Effector memory CD4-positive, alpha-beta T cell (primary cell): ENCODE data around the gene PSMB1.

ENCODE experiments used
- DNase-seq, 3 donors: peaks; one replicate each; pipeline ENCODE4 v3.0.0-alpha.2; 2020
- H3K27ac ChIP-seq: 2 replicates; pipeline ENCODE4 v1.7.0; 2013; ENCODE audit warnings: mild to moderate bottlenecking, low read length, moderate library complexity; ENCODE audit not compliant: insufficient read depth, poor library complexity, severe bottlenecking
- H3K27me3 ChIP-seq: replicated peaks from 2 replicates; pipeline ENCODE4 v1.7.0; 2013; ENCODE audit warnings: mild to moderate bottlenecking, low read length; ENCODE audit not compliant: insufficient read depth, control insufficient read depth, poor library complexity, severe bottlenecking
- H3K36me3 ChIP-seq: 2 replicates; pipeline ENCODE4 v1.7.0; 2013; ENCODE audit warnings: mild to moderate bottlenecking, low read length, moderate library complexity; ENCODE audit not compliant: control insufficient read depth, insufficient read depth
- H3K4me1 ChIP-seq: 2 replicates; pipeline ENCODE4 v1.7.0; 2013; ENCODE audit warnings: low read length, mild to moderate bottlenecking; ENCODE audit not compliant: control insufficient read depth, insufficient read depth, poor library complexity, severe bottlenecking
- H3K4me3 ChIP-seq: 2 replicates; pipeline ENCODE4 v1.7.0; 2013; ENCODE audit warnings: low read length, low read depth, mild to moderate bottlenecking; ENCODE audit not compliant: insufficient read depth, poor library complexity, severe bottlenecking
- H3K9me3 ChIP-seq: 2 replicates; pipeline ENCODE4 v1.7.0; 2013; ENCODE audit warnings: mild to moderate bottlenecking, low read length, moderate library complexity; ENCODE audit not compliant: control insufficient read depth
- total RNA-seq, 3 donors: gene quantifications; one replicate each; lab custom pipeline; 2026; lab: John Stamatoyannopoulos, UW

PSMB1 gene
- 67.2 to 86.6 (median 70.1) reads per million in 3 donors for total RNA-seq

- Histone ChIP-seq H3K27ac (peak within 1 kb of the TSS; percentile 91), H3K9me3 (no peaks in the 10 kb centered on the region), H3K4me1 (peaks cover 28% of the 10 kb centered on the region), H3K27me3 (no peaks in the 10 kb centered on the region), H3K36me3 (peaks cover 19% of the 10 kb centered on the region), H3K4me3 (peak within 1 kb of the TSS; percentile 93)
- DNase-seq = peak; percentile 60 to 77 (median 68)
Observed at GRCh38 chr6:170552765-170553533, at the start of gene PSMB1. Gene PSMB1 (minus strand): TSS chr6:170553307. CDS start chr6:170553242, 65 bp downstream.

GRCh38 chr6:170597278-170597677 lies 44.2 kb upstream of the PSMB1 start:
- Histone ChIP-seq H3K27me3 (no peaks in the 10 kb centered on the region), H3K27ac (no peak overlapping the region), H3K4me3 (no peak overlapping the region), H3K9me3 (no peaks in the 10 kb centered on the region), H3K36me3 (no peaks in the 10 kb centered on the region), H3K4me1 (no peaks in the 10 kb centered on the region)
- DNase-seq = no peak

DNA sequence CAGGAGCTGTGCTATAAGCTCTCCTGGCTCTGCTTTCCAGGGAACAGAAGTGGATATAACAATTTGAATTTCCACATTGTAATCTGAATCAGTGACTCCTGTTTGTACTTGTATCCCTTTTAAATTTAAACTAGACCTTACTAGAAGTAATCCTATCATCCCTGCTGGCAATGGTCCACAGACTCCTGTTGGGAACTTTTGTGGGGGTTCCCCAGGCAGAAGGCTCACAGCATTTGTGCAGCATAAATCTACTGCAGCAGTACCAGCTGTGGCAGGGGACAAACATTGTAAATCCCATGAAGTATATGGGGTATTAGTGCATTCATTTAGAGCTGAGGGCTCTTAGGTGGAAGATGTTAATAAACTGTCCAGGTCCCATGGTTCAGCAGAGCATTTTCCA lies 43.3 kb upstream of the PSMB1 start:
- H3K36me3 ChIP-seq = no peaks in the 10 kb centered on the region
- no peak overlapping the region for H3K27ac ChIP-seq
- DNase-seq = no peak
- no peaks in the 10 kb centered on the region for H3K9me3 ChIP-seq
- H3K4me3 ChIP-seq = no peak overlapping the region
- H3K4me1 ChIP-seq = no peaks in the 10 kb centered on the region
- no peaks in the 10 kb centered on the region for H3K27me3 ChIP-seq

DNA sequence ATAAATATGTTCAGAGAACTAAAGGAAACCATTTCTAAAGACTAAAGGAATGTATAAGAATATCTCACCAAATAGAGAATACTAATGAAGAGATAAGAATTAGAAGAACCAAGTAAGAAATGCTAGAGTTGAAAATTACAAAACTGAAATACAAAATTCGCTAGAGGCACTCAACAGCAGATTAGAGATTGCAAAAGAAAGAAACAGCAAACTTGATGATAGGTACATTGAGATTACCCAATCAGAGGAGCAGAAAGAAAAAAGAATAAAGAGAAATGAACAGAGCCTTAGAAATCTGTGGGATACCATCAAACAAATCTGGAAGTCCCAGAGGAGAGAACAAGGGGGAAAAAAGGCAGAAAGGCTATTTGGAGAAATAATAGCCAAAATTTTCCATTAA lies 37.6 kb upstream of the PSMB1 start:
- H3K27ac ChIP-seq = no peak overlapping the region

DNA sequence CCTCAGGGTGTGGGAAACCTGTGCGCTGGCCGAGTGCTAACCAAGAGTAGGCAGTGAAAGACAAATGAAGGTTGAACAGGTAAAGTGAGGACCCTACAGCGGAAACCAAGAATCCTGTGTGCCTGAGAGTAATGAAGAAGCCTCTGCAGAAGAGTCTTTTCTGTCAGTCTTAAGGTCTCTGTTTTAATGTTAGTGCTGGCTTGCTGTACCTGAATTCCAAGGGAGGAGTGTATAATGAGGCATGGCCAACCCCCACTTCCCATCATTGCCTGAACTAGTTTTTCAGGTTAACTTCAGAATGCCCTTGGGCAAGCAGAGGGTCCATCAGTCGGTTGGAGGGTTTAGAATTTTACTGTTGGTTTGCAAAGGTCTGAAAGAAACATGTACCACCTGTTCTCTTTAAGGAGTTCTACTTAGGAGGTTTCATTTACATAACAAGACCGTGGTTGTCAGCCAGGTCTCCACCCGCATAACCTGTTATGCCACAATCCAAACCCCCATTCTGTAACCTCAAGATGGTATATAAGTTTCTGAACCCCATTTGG lies 31.9 kb upstream of the PSMB1 start:
- no peaks in the 10 kb centered on the region for H3K27me3 ChIP-seq
- no peaks in the 10 kb centered on the region for H3K9me3 ChIP-seq
- H3K36me3 ChIP-seq = peaks cover 21% of the 10 kb centered on the region
- H3K4me3 ChIP-seq = peak overlapping the region; percentile 84
- peaks cover 7% of the 10 kb centered on the region for H3K4me1 ChIP-seq
- DNase-seq = no peak
- H3K27ac ChIP-seq = peak overlapping the region; percentile 83

More for the DNA sequence above, 37.6 kb upstream of the PSMB1 start:
- H3K36me3 ChIP-seq = no peaks in the 10 kb centered on the region
- H3K4me3 ChIP-seq = no peak overlapping the region
- H3K4me1 ChIP-seq = no peaks in the 10 kb centered on the region
- DNase-seq = no peak
- no peaks in the 10 kb centered on the region for H3K9me3 ChIP-seq
- no peaks in the 10 kb centered on the region for H3K27me3 ChIP-seq

DNA sequence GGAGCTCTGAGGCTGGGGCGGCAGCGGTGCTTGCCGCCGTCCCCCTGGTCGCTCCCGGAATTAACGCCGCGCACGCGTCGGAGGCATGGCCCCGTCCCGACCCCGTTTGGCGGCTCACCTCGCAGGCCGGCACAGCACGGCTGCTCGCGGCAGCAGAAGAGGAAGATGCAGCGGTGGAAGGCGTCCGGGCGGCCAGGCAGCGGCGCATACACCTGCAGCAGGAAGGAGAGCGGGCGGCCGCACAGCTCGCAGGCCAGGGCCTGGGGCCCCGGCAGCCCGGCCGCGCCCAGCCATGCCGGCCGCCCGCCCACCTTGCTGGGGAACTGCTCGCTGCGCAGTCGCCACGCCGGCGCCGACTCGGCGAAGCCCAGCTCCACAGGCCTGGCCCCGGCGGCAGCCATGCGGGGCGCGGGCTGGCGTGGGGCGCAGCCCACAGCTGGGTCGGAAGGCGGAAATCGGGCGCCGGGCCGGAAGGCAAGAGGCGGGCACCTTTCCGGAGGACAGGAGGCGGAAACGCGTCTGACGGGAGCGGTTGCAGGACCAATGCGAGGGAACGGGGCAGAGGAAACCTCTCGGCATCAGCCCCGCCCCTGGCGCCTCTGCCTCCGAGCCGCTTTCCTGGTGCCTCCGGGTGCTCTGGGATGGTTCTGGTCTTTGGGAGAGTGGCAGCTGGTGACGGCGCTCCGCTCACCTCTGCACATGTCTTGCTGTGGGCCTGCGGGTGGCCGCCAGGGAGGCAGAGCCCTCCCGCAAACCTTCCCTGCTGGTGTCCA lies 31.3 kb upstream of the PSMB1 start, which contains the start of gene PDCD2:
PDCD2 (minus strand) TSS at position 457 of the 773 bp plus-strand sequence; CDS start at position 401, 56 bp downstream.
- Histone ChIP-seq H3K4me1 (peaks cover 7% of the 10 kb centered on the region), H3K27ac (peak within 1 kb of the TSS; percentile 83), H3K9me3 (no peaks in the 10 kb centered on the region), H3K4me3 (peak within 1 kb of the TSS; percentile 84), H3K27me3 (no peaks in the 10 kb centered on the region), H3K36me3 (peaks cover 21% of the 10 kb centered on the region)
- peak; percentile 81 to 88 (median 84) for DNase-seq

GRCh38 chr6:170583756-170584180 lies 30.7 kb upstream of the PSMB1 start:
- no peaks in the 10 kb centered on the region for H3K27me3 ChIP-seq
- peak overlapping the region; percentile 84 for H3K4me3 ChIP-seq
- peak overlapping the region; percentile 83 for H3K27ac ChIP-seq
- no peaks in the 10 kb centered on the region for H3K9me3 ChIP-seq
- no peak for DNase-seq
- H3K4me1 ChIP-seq = peaks cover 7% of the 10 kb centered on the region
- H3K36me3 ChIP-seq = peaks cover 21% of the 10 kb centered on the region

GRCh38 chr6:170578909-170579308 lies 25.8 kb upstream of the PSMB1 start:
- no peaks in the 10 kb centered on the region for H3K9me3 ChIP-seq
- H3K4me1 ChIP-seq = peaks cover 7% of the 10 kb centered on the region
- peaks cover 46% of the 10 kb centered on the region for H3K36me3 ChIP-seq
- H3K4me3 ChIP-seq = no peak overlapping the region
- no peak for DNase-seq
- H3K27ac ChIP-seq = no peak overlapping the region
- H3K27me3 ChIP-seq = no peaks in the 10 kb centered on the region

- no peaks in the 10 kb centered on the region for H3K9me3 ChIP-seq
- DNase-seq = no peak
- no peak overlapping the region for H3K4me3 ChIP-seq
- H3K36me3 ChIP-seq = peaks cover 49% of the 10 kb centered on the region
- H3K27ac ChIP-seq = no peak overlapping the region
- H3K4me1 ChIP-seq = no peaks in the 10 kb centered on the region
- no peaks in the 10 kb centered on the region for H3K27me3 ChIP-seq
Observed at GRCh38 chr6:170575250-170575649, 22.1 kb upstream of the PSMB1 start.
